VCaP (cell line): ENCODE results near the gene CHST15.

ENCODE experiments used
- H3K27ac ChIP-seq: fragments of 450-650 bp; 2 replicates; pipeline ENCODE4 v1.5.1; 2017
- CTCF ChIP-seq: fragments of 450-650 bp; conservative IDR thresholded peaks from 2 replicates; pipeline ENCODE4 v1.5.1; 2017; ENCODE audit warnings: mild to moderate bottlenecking, moderate library complexity

CHST15 gene

GRCh38 chr10:124008187-124008586 is 85.2 kb downstream of the CHST15 start:
- no peak overlapping the region for H3K27ac ChIP-seq
- no peak for TF ChIP-seq CTCF

GRCh38 chr10:124007773-124008145 is 85.6 kb downstream of the CHST15 start:
- no peak for TF ChIP-seq CTCF
- no peak overlapping the region for H3K27ac ChIP-seq

GRCh38 chr10:124007102-124007772 is 86.2 kb downstream of the CHST15 start:
- no peak for TF ChIP-seq CTCF
- no peak overlapping the region for H3K27ac ChIP-seq

GRCh38 chr10:124006526-124006925 is 86.9 kb downstream of the CHST15 start:
- H3K27ac ChIP-seq = no peak overlapping the region
- TF ChIP-seq CTCF = no peak

- H3K27ac ChIP-seq = no peak overlapping the region
- no peak for TF ChIP-seq CTCF
Observed at GRCh38 chr10:124005991-124006392, 87.4 kb downstream of the CHST15 start.

- TF ChIP-seq CTCF = no peak
- H3K27ac ChIP-seq = no peak overlapping the region
Observed at GRCh38 chr10:124005091-124005490, 88.3 kb downstream of the CHST15 start.

GRCh38 chr10:124004663-124005004 is 88.8 kb downstream of the CHST15 start:
- TF ChIP-seq CTCF = no peak
- H3K27ac ChIP-seq = no peak overlapping the region
